Endothelial cell of umbilical vein (primary cell): ENCODE data around the gene TTC3. TPM values are rescaled to one million over a fixed set of nuclear protein-coding genes. Genes with fewer than 3 reads are reported as not detected.

Source experiments
- BruUV-seq: library from RNA; stranded (reverse); fragments of 400-500 nt; replicated peaks from 2 replicates; lab custom pipeline; 2021; lab: Mats Ljungman, UMichigan
- CTCF ChIA-PET: fragments of 300-600, 350-600 bp; sonication (Branson Sonifier 250); formaldehyde crosslinking; loops from one replicate; lab custom pipeline; 2021; ENCODE audit warnings: antibody characterized with exemption, inconsistent platforms; lab: Charles Lee
- POLR2A ChIA-PET: fragments of 300-600, 350-600 bp; sonication (Branson Sonifier 250); formaldehyde crosslinking; loops from one replicate; lab custom pipeline; 2021; ENCODE audit warnings: antibody characterized with exemption, inconsistent platforms; lab: Charles Lee
- DNase-seq: peaks from one replicate; pipeline ENCODE4 v3.0.0-alpha.2; 2011; ENCODE audit warnings: low read depth, low spot score
- FAIRE-seq: peaks from 2 replicates; lab custom pipeline; 2011; peaks lifted over from hg19 to GRCh38; lab: Jason Lieb, UNC
- H2AFZ ChIP-seq: 2 replicates; pipeline ENCODE4 v1.6.0; 2012; ENCODE audit warnings: low read depth, low read length, control low read depth, inconsistent platforms
- H3K27ac ChIP-seq: 2 replicates; pipeline ENCODE4 v1.5.1; 2011; ENCODE audit warnings: low read depth, mild to moderate bottlenecking, control low read depth, low read length, moderate library complexity; ENCODE audit not compliant: insufficient read depth
- H3K27me3 ChIP-seq, 2 experiments: 2 replicates each; pipeline versions ENCODE4 v1.6.0 to v1.6.1; 2011; ENCODE audit warnings: low read length in 2 of 2, mixed read lengths in 1 of 2; ENCODE audit not compliant: control insufficient read depth in 2 of 2, insufficient read depth in 2 of 2
- H3K36me3 ChIP-seq, 2 experiments: 2 replicates in 1 of 2; 3 replicates in 1 of 2; pipeline ENCODE4 v1.5.1; 2011; ENCODE audit warnings: low read length in 2 of 2, mild to moderate bottlenecking in 1 of 2, moderate library complexity in 1 of 2; ENCODE audit not compliant: control insufficient read depth in 2 of 2, insufficient read depth in 2 of 2; ENCODE audit errors: extremely low read depth in 1 of 2
- H3K4me1 ChIP-seq: 3 replicates; pipeline ENCODE4 v1.5.1; 2011; ENCODE audit warnings: mild to moderate bottlenecking, low read length; ENCODE audit not compliant: control insufficient read depth, insufficient read depth; ENCODE audit errors: extremely low read depth
- H3K4me2 ChIP-seq: 2 replicates; pipeline ENCODE4 v1.6.1; 2011; ENCODE audit warnings: low read length, control low read depth, mixed read lengths; ENCODE audit not compliant: insufficient read depth
- H3K4me3 ChIP-seq, 3 experiments: fragments of 200-600 bp in 1 of 3; sonication (generic), shearing (Covaris generic) in 1 of 3; replicated peaks in 1 of 3; 2 replicates each; pipeline ENCODE4 v1.5.1; 2011 to 2016; ENCODE audit warnings: control low read depth in 3 of 3, low read length in 3 of 3, mild to moderate bottlenecking in 2 of 3, inconsistent platforms in 1 of 3, low read depth in 1 of 3, moderate library complexity in 1 of 3; ENCODE audit not compliant: insufficient read depth in 1 of 3
- H3K79me2 ChIP-seq: 2 replicates; pipeline ENCODE4 v1.6.0; 2012; ENCODE audit warnings: low read length, inconsistent platforms; ENCODE audit not compliant: control insufficient read depth, insufficient read depth
- H3K9ac ChIP-seq: replicated peaks from 2 replicates; pipeline ENCODE3; 2011; ENCODE audit warnings: low read length, control low read depth; ENCODE audit not compliant: insufficient read depth; ENCODE audit errors: extremely low read depth
- H3K9me1 ChIP-seq: replicated peaks from 3 replicates; pipeline ENCODE4 v1.6.0; 2011; ENCODE audit warnings: mild to moderate bottlenecking, low read length; ENCODE audit not compliant: control insufficient read depth, insufficient read depth; ENCODE audit errors: extremely low read depth
- H3K9me3 ChIP-seq: replicated peaks from 2 replicates; pipeline ENCODE4 v1.5.1; 2012; ENCODE audit warnings: low read length, inconsistent platforms; ENCODE audit not compliant: control insufficient read depth, insufficient read depth
- H4K20me1 ChIP-seq: replicated peaks from 2 replicates; pipeline ENCODE3; 2011; ENCODE audit warnings: mild to moderate bottlenecking, low read length; ENCODE audit not compliant: control insufficient read depth, insufficient read depth; ENCODE audit errors: extremely low read depth
- CTCF ChIP-seq, 2 donors: IDR thresholded peaks; 1 replicate in 1 of 2; 2 replicates in 1 of 2; pipeline ENCODE4 v1.5.1; 2011; ENCODE audit warnings: low read length in 2 of 2, mild to moderate bottlenecking in 2 of 2, moderate library complexity in 2 of 2, control low read depth in 1 of 2, inconsistent platforms in 1 of 2, low read depth in 1 of 2; ENCODE audit not compliant: insufficient read depth in 1 of 2; ENCODE audit errors: extremely low read depth in 1 of 2
- EZH2 ChIP-seq: IDR thresholded peaks from 2 replicates; pipeline ENCODE4 v1.6.1; 2012; ENCODE audit warnings: borderline replicate concordance, low read depth, mild to moderate bottlenecking, moderate library complexity, low read length, inconsistent platforms; ENCODE audit not compliant: severe bottlenecking
- FOS ChIP-seq: IDR thresholded peaks from 2 replicates; pipeline ENCODE4 v1.6.1; 2011; ENCODE audit warnings: mild to moderate bottlenecking, low read length, moderate library complexity, borderline replicate concordance; ENCODE audit not compliant: insufficient read depth
- GATA2 ChIP-seq: IDR thresholded peaks from 2 replicates; pipeline ENCODE4 v1.7.0; 2011; ENCODE audit warnings: low read depth, mild to moderate bottlenecking, moderate library complexity, mixed read lengths, low read length; ENCODE audit not compliant: insufficient read length, insufficient read depth
- JUN ChIP-seq: IDR thresholded peaks from 2 replicates; pipeline ENCODE4 v1.6.1; 2011; ENCODE audit warnings: borderline replicate concordance, low read depth; ENCODE audit not compliant: insufficient read length, insufficient read depth
- MAX ChIP-seq: IDR thresholded peaks from 2 replicates; pipeline ENCODE4 v1.6.1; 2011; ENCODE audit not compliant: insufficient read depth, insufficient read length
- MYC ChIP-seq: IDR thresholded peaks from one replicate; pipeline ENCODE4 v1.6.1; 2011; ENCODE audit warnings: mild to moderate bottlenecking, low read depth, low read length
- POLR2A ChIP-seq: IDR thresholded peaks from 2 replicates; pipeline ENCODE4 v1.6.1; 2012; ENCODE audit warnings: low read depth, mild to moderate bottlenecking, control low read depth, low read length
- POLR2AphosphoS5 ChIP-seq: IDR thresholded peaks from 2 replicates; pipeline ENCODE4 v1.6.1; 2012; ENCODE audit warnings: low read depth, mild to moderate bottlenecking, control low read depth, low read length, moderate library complexity; ENCODE audit not compliant: insufficient read depth
- dilution Hi-C: fragments of 300-500 bp; cut with MboI; formaldehyde crosslinking; loops from one replicate; pipeline ENCODE4 v1.15.0; 2019; ENCODE audit warnings: low sequenced_read_pairs; ENCODE audit not compliant: extremely low pct_ligation_motif_present
- intact Hi-C: fragments of 100-400 bp; cut with micrococcal nuclease; formaldehyde crosslinking; loops from one replicate; pipeline ENCODE4 v1.10.0; 2022
- polyA plus RNA-seq, 4 experiments: library from polyadenylated mRNA; depleted of rRNA in 3 of 4; stranded (reverse) in 3 of 4; unstranded in 1 of 4; fragments of >200 nt; gene quantifications; 2 replicates each; pipeline versions ENCODE4 v1.2.1 to v1.2.3, GENCODE V29; 2011 to 2012; ENCODE audit warnings: missing spikeins in 1 of 4
- total RNA-seq: library from RNA; stranded (reverse); gene quantifications from 2 replicates; pipeline ENCODE4 v1.2.3, GENCODE V29; 2021

The TTC3 gene
- total and polyA plus RNA-seq, 2 donors (not counting 3 experiments of a cell fraction or from before 2014, with no cell fraction given) = 26.2 to 113 TPM

- DNase-seq = no peak
- no peaks in the 10 kb centered on the region for H3K79me2 ChIP-seq
- H3K9me3 ChIP-seq = no peaks in the 10 kb centered on the region
- H3K36me3 ChIP-seq = peaks cover 6 to 8% of the 10 kb centered on the region in 2 experiments
- no peak overlapping the region for H3K9ac ChIP-seq
- FAIRE-seq = no peak
- H3K9me1 ChIP-seq = no peaks in the 10 kb centered on the region
- BruUV-seq = no TSS peak
- H3K4me1 ChIP-seq = no peaks in the 10 kb centered on the region
- H2AFZ ChIP-seq = no peak overlapping the region
- no peak overlapping the region for H3K4me3 ChIP-seq
- intact Hi-C loops (no loop called here), dilution Hi-C loops (no loop called here)
- no peaks in the 10 kb centered on the region for H3K27me3 ChIP-seq
- no peak overlapping the region for H3K27ac ChIP-seq
- ChIA-PET CTCF (interaction anchor here (1.2 kb wide), 1 partner anchor 18 kb away, joined by 3 read pairs; no protein-coding TSS in a partner anchor), POLR2A (no interaction called here)
- TF ChIP-seq GATA2 = no peak
- no peak for TF ChIP-seq CTCF (IDR thresholded peaks at IDR 0.05; ENCODE audit: extremely low read depth in 1 of 2, insufficient read depth in 1 of 2, low read depth in 1 of 2, low read length in 2 of 2)
- no peak for TF ChIP-seq EZH2
- no peak for TF ChIP-seq MYC
- no peaks in the 10 kb centered on the region for H4K20me1 ChIP-seq
- no peak overlapping the region for H3K4me2 ChIP-seq
Observed at GRCh38 chr21:37098751-37099150, 25.7 kb downstream of the TTC3 start.

GRCh38 chr21:37100316-37100715 is 27.3 kb downstream of the TTC3 start:
- no peak for DNase-seq
- Histone ChIP-seq H3K9me3 (no peaks in the 10 kb centered on the region), H4K20me1 (no peaks in the 10 kb centered on the region), H3K27ac (no peak overlapping the region), H3K4me1 (no peaks in the 10 kb centered on the region), H3K36me3 (peaks cover 6 to 8% of the 10 kb centered on the region in 2 experiments), H3K4me3 (no peak overlapping the region), H3K27me3 (no peaks in the 10 kb centered on the region), H3K4me2 (no peak overlapping the region), H3K9ac (no peak overlapping the region), H3K79me2 (no peaks in the 10 kb centered on the region), H2AFZ (no peak overlapping the region), H3K9me1 (no peaks in the 10 kb centered on the region)
- intact Hi-C loops (no loop called here), dilution Hi-C loops (no loop called here)
- ChIA-PET CTCF (no interaction called here), POLR2A (no interaction called here)
- BruUV-seq = no TSS peak
- no peak for FAIRE-seq
- no peak for TF ChIP-seq MAX
- TF ChIP-seq POLR2AphosphoS5 = no peak
- TF ChIP-seq CTCF (IDR thresholded peaks at IDR 0.05; ENCODE audit: extremely low read depth in 1 of 2, insufficient read depth in 1 of 2, low read depth in 1 of 2, low read length in 2 of 2) = no peak
- TF ChIP-seq MYC = no peak
- TF ChIP-seq POLR2A = no peak
- no peak for TF ChIP-seq GATA2
- TF ChIP-seq JUN = no peak
- no peak for TF ChIP-seq FOS
- TF ChIP-seq EZH2 = no peak
